ENCODE measurements around the gene PRKAR2B. TPM values are rescaled to one million over a fixed set of nuclear protein-coding genes. Genes with fewer than 3 reads are reported as not detected.
A peak's percentile ranks its signal among the peaks of the same experiment; 100 is the strongest.

PRKAR2B gene
- total and polyA plus RNA-seq, 2 donors (not counting 1 experiment from before 2014, with no cell fraction given), result 0.07 to 0.81 TPM

DNA sequence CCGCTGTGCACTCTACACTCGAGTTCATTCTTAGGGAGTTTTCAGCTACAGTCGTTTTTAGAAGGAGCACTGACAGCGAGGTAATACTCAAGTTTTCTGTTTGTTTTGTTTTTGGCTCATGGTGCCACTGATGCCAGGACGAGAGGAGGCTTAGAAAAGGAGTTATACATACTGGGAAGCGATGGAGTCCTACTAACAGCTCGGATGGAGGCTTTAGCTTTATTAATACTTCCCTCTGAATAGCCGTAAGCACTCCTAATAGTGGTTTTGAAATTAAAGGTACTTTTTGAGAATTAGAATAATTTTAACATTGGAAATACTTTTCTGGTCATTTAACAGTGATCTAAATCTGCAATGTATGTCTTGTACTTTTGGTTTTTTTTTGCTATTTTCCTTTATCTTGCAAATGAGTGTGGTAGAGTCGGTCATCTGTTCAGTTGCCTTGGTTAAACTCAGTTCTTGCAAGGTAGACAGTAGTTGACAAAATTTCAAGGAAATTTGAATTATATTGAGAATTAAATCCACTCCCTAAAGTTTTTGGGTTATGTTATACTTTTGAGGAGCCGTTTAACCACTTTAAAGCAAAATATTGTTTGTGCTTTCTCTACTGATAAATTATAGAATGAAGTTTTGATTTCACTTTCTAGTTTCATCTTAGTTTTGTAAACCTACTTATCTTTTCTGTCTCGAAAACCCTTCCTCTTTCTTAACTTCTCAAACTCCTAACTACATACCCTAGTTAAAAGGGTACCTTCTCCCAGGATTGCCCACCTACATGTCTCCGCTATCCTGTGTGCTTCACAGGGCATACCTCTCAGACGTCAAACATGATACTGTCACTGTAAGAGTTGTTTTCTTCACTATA, 125.8 kb downstream of the PRKAR2B start:
- Histone ChIP-seq H3K36me3 (replicated peaks in 1 of 2; ENCODE audit: control extremely low read depth in 1 of 2, control insufficient read depth in 1 of 2, extremely low read depth in 1 of 2, insufficient read depth in 2 of 2, low read length in 1 of 2) (peaks cover 6 to 11% of the 10 kb centered on the region in 2 experiments), H3K4me2 (replicated peaks; ENCODE audit: low read depth, low read length, poor library complexity, severe bottlenecking) (peak overlapping the region; percentile 88), H4K20me1 (ENCODE audit: control insufficient read depth, insufficient read depth, low read length, poor library complexity, severe bottlenecking) (peaks cover 54% of the 10 kb centered on the region), H3K4me1 (ENCODE audit: control insufficient read depth in 2 of 2, insufficient read depth in 2 of 2, low read length in 2 of 2) (peaks cover 35 to 55% of the 10 kb centered on the region in 2 donors), H3K27ac (ENCODE audit: low read length in 2 of 2) (peak overlapping the region; percentile 98 to 99), H3K9me3 (ENCODE audit: control extremely low read depth in 1 of 3, control insufficient read depth in 2 of 3, insufficient read depth in 1 of 3, low read length in 2 of 3) (no peaks in the 10 kb centered on the region), H3K9ac (ENCODE audit: low read length) (peak overlapping the region; percentile 100), H3K4me3 (ENCODE audit: control extremely low read depth in 1 of 5, extremely low read depth in 1 of 5, insufficient read depth in 1 of 5, low read depth in 2 of 5, low read length in 4 of 5) (peak overlapping the region; percentile 87 to 97 (median 94)), H3K27me3 (replicated peaks in 1 of 4; ENCODE audit: control extremely low read depth in 1 of 4, control insufficient read depth in 3 of 4, insufficient read depth in 4 of 4, low read length in 3 of 4) (no peaks in the 10 kb centered on the region), H2AFZ (ENCODE audit: insufficient read depth, low read depth, low read length, poor library complexity, severe bottlenecking) (peak overlapping the region; percentile 9), H3K79me2 (ENCODE audit: control insufficient read depth, insufficient read depth, low read length) (peaks cover 63% of the 10 kb centered on the region)
- ATAC-seq (ENCODE audit: low read depth) (no peak), DNase-seq (peak; percentile 49)
- peak overlapping the region; percentile 94 for H3K4me3 Mint-ChIP-seq
- peaks cover 54% of the 10 kb centered on the region for H3K4me1 Mint-ChIP-seq
- CTCF ChIA-PET, result interaction anchor here (1.1 to 7.6 kb wide), 6 partner anchors 11 to 573 kb away, joined by 3 to 108 read pairs (median 8); partner anchors contain the start of genes CBLL1, CCDC71L and PIK3CG
- TF ChIP-seq EZH2 (IDR thresholded peaks at IDR 0.05; ENCODE audit: borderline replicate concordance, insufficient read depth, low read depth, low read length, poor library complexity, severe bottlenecking), result no peak
- TF ChIP-seq, protein P1, sequence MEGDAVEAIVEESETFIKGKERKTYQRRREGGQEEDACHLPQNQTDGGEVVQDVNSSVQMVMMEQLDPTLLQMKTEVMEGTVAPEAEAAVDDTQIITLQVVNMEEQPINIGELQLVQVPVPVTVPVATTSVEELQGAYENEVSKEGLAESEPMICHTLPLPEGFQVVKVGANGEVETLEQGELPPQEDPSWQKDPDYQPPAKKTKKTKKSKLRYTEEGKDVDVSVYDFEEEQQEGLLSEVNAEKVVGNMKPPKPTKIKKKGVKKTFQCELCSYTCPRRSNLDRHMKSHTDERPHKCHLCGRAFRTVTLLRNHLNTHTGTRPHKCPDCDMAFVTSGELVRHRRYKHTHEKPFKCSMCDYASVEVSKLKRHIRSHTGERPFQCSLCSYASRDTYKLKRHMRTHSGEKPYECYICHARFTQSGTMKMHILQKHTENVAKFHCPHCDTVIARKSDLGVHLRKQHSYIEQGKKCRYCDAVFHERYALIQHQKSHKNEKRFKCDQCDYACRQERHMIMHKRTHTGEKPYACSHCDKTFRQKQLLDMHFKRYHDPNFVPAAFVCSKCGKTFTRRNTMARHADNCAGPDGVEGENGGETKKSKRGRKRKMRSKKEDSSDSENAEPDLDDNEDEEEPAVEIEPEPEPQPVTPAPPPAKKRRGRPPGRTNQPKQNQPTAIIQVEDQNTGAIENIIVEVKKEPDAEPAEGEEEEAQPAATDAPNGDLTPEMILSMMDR (IDR thresholded peaks at IDR 0.05), result no peak
- POLR2A ChIA-PET, result interaction anchor here (0.7 to 2.5 kb wide), 6 partner anchors 38 to 885 kb away, joined by 3 to 38 read pairs (median 18); partner anchors contain the start of genes CBLL1, COG5, DUS4L and NAMPT
- intact Hi-C loops (cut with micrococcal nuclease), result no loop called here
- peak overlapping the region; percentile 100 for H3K27ac Mint-ChIP-seq
- 6% methylated on average over 6 of the region's 13 CpGs for WGBS (ENCODE audit: insufficient coverage)
- H3K27me3 Mint-ChIP-seq, result peaks cover 2% of the 10 kb centered on the region
- H3K9me3 Mint-ChIP-seq (ENCODE audit: insufficient read depth), result no peaks in the 10 kb centered on the region
